Upper lobe of right lung (tissue), 1 donor: ENCODE measurements around the gene IPPK. TPM values are rescaled to one million over a fixed set of nuclear protein-coding genes. Genes with fewer than 3 reads are reported as not detected.
A peak's percentile ranks its signal among the peaks of the same experiment; 100 is the strongest.

Source experiments
- ATAC-seq: fragments of 200-7000 bp; cut with Tn5 transposase; one replicate; pipeline ENCODE4 v1.9.1; 2020; ENCODE audit warnings: mild to moderate bottlenecking, moderate library complexity
- DNase-seq: peaks from one replicate; pipeline ENCODE4 v3.0.0-alpha.2; 2020
- H3K27ac ChIP-seq: fragments of 200-600 bp; one replicate; pipeline ENCODE4 v1.8.0; 2022
- H3K27me3 ChIP-seq: fragments of 200-600 bp; one replicate; pipeline ENCODE4 v1.8.0; 2022; ENCODE audit warnings: mild to moderate bottlenecking
- H3K36me3 ChIP-seq: fragments of 200-600 bp; one replicate; pipeline ENCODE4 v1.8.0; 2022
- H3K4me1 ChIP-seq: fragments of 200-600 bp; one replicate; pipeline ENCODE4 v1.8.0; 2022
- H3K4me3 ChIP-seq: fragments of 200-600 bp; one replicate; pipeline ENCODE4 v1.8.0; 2022; ENCODE audit warnings: mild to moderate bottlenecking
- H3K9me3 ChIP-seq: fragments of 200-600 bp; one replicate; pipeline ENCODE4 v1.8.0; 2022
- intact Hi-C: fragments of 100-400 bp; cut with DNase I; formaldehyde crosslinking; loops from one replicate; pipeline ENCODE4 v1.11.0; 2022
- total RNA-seq: library from RNA; stranded (reverse); fragmentation: NEBNext Ultra II Directional; extraction: Animal tissue kit (Norgen Biotek cat#: 25700); gene quantifications from one replicate; pipeline ENCODE4 v1.2.1, GENCODE V29; 2021
- TF ChIP-seq, protein P1 (sequence below): fragments of 200-600 bp; IDR thresholded peaks from one replicate; pipeline ENCODE4 v1.8.0; 2022; ENCODE audit warnings: antibody characterized with exemption
- donor health status: DM: no; HTN: yes; CAD: no; lungs with severe emphysema.

IPPK gene
- total RNA-seq, 1 donor from 2014 or later, result 9.6 TPM

DNA sequence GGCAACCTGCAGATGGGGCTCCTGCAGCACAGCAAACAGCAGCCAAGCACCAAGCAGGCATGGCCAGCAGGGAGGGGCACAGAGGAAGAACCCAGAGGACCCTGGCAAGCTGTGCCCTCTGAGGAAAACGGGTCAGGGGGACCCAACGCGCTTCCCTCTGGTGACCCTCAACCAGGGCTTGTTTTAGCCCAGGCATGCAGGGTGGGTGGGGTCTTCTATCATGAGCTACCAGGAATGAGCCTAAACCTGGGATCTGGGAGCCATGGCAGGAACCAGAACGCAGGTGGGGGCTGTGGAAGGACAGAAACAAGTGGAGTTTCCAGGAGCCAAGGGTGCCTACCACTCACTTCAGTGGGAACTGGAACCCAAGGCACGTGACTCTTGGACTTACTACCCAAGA lies 20.9 kb downstream of the IPPK start:
- intact Hi-C loops, result no loop called here
- DNase-seq, result peak; percentile 33

DNA sequence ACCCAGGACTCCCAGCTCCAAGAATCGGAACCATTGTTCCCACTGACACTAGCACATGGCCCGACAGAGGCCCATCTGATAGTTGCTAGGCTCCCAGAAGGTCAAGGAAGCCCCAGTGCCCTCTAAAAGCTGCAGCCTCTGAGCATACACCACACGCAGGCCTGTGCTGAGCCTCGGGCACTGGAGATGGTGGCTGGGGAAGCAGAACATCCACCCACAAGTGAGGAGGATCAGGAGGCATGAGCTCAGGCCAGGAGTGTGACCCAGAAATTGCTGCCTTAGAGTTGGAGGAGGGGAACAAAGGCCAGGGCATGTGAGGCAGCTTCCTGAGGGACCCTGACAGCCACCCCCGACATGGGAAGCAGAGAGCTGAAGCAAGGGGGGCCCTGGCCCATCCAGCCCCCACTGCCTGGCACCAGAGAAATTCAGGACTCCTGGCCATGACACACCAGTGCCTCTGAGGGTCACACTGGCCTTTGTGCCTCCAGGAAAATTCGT lies 21.4 kb downstream of the IPPK start:
- ATAC-seq, result no peak
- Histone ChIP-seq H3K27ac (no peak overlapping the region), H3K27me3 (no peaks in the 10 kb centered on the region), H3K4me3 (no peak overlapping the region), H3K9me3 (no peaks in the 10 kb centered on the region), H3K4me1 (no peaks in the 10 kb centered on the region), H3K36me3 (peaks cover 56% of the 10 kb centered on the region)
- intact Hi-C loops, result no loop called here
- TF ChIP-seq, protein P1, sequence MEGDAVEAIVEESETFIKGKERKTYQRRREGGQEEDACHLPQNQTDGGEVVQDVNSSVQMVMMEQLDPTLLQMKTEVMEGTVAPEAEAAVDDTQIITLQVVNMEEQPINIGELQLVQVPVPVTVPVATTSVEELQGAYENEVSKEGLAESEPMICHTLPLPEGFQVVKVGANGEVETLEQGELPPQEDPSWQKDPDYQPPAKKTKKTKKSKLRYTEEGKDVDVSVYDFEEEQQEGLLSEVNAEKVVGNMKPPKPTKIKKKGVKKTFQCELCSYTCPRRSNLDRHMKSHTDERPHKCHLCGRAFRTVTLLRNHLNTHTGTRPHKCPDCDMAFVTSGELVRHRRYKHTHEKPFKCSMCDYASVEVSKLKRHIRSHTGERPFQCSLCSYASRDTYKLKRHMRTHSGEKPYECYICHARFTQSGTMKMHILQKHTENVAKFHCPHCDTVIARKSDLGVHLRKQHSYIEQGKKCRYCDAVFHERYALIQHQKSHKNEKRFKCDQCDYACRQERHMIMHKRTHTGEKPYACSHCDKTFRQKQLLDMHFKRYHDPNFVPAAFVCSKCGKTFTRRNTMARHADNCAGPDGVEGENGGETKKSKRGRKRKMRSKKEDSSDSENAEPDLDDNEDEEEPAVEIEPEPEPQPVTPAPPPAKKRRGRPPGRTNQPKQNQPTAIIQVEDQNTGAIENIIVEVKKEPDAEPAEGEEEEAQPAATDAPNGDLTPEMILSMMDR, result no peak
- no peak for DNase-seq

More for the DNA sequence above, 20.9 kb downstream of the IPPK start:
- Histone ChIP-seq H3K9me3 (no peaks in the 10 kb centered on the region), H3K27ac (no peak overlapping the region), H3K27me3 (no peaks in the 10 kb centered on the region), H3K4me3 (no peak overlapping the region), H3K4me1 (no peaks in the 10 kb centered on the region), H3K36me3 (peaks cover 51% of the 10 kb centered on the region)
- ATAC-seq, result no peak
- TF ChIP-seq, protein P1, result no peak

DNA sequence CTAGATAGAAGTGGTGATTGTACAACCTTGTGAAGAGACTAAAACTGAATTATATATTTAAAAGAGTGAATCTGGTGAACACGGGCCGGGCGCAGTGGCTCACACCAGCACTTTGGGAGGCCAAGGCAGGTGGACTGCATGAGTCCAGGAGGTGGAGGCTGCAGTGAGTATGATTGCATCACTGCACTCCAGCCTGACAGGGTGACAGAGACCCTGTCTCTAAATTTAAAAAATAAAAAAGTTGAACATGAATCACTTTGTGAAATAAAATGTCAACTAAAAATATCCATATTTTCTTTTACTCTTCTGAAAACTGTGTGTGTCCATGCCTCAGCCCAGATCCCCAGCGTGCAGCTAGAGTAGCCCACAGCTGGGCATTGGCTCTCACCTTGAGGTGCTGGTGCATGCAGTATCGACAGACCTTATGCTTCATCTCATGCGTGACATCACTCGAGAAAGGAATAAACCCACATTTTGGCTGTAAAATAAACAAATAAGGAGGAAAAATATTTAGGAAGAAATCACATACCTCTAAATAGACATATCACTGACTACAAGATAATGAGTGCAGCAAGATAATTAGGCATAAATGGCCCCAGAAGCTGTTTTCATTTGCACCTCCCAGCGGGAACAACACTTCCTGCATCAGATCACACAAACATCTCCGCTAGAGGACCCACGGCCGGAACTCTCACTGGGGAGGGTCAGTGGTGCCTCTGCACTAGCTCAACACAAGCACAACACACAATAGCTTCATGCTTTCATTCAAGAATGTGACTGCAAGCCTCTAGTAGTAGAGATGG lies 22.1 kb downstream of the IPPK start:
- intact Hi-C loops, result no loop called here
- H3K27me3 ChIP-seq, result no peaks in the 10 kb centered on the region
- H3K4me1 ChIP-seq, result no peaks in the 10 kb centered on the region
- no peak for DNase-seq
- H3K36me3 ChIP-seq, result peaks cover 63% of the 10 kb centered on the region
- TF ChIP-seq, protein P1, result no peak
- no peaks in the 10 kb centered on the region for H3K9me3 ChIP-seq
- ATAC-seq, result no peak
- no peak overlapping the region for H3K27ac ChIP-seq
- no peak overlapping the region for H3K4me3 ChIP-seq

DNA sequence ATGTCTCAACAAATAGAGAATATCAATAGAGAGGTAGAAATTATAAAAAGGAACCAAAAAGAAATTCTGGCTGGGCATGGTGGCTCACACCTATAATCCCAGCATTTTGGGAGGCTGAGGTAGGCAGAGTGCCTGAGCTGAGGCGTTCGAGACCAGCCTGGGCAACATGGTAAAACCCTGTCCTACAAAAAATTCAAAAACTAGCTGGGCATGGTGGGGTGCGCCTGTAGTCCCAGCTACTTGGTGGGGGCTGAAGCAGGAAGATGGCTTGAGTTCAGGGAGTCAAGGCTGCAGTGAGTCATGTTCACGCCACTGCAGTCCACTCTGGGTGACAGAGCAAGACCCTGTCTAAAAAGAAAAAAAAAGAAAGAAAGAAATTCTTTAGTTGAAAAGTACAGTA lies 24.9 kb downstream of the IPPK start:
- TF ChIP-seq, protein P1, result no peak
- Histone ChIP-seq H3K4me3 (no peak overlapping the region), H3K4me1 (no peaks in the 10 kb centered on the region), H3K27me3 (no peaks in the 10 kb centered on the region), H3K9me3 (no peaks in the 10 kb centered on the region), H3K36me3 (peaks cover 82% of the 10 kb centered on the region), H3K27ac (no peak overlapping the region)
- intact Hi-C loops, result no loop called here
- ATAC-seq, result no peak
- DNase-seq, result no peak

DNA sequence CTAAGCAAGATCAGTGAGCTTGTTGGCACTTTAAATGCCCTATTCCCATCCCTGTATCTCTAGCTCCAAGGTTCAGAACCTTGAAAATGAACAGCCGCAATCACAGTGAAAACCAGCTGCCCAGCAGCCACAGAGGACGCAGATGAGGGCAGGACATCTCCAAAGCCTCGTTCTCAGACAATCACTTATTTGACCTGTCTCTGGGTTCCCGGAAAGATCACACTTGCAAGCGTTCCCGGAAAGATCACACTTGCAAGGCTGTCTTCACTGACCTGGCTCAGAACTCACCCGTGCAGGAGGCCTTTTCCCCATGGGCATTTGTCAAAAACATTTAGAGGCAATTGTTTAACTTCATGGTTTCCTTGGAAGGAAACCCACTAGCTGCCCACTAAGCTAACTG lies 25.7 kb downstream of the IPPK start:
- no peaks in the 10 kb centered on the region for H3K4me1 ChIP-seq
- ATAC-seq (no peak), DNase-seq (no peak)
- TF ChIP-seq, protein P1, result no peak
- H3K4me3 ChIP-seq, result no peak overlapping the region
- no peak overlapping the region for H3K27ac ChIP-seq
- H3K9me3 ChIP-seq, result no peaks in the 10 kb centered on the region
- no peaks in the 10 kb centered on the region for H3K27me3 ChIP-seq
- peaks cover 86% of the 10 kb centered on the region for H3K36me3 ChIP-seq
- intact Hi-C loops, result no loop called here
